A549 (cell line): ENCODE data around the gene LYZL4.

ENCODE experiments used
- CTCF ChIP-seq: fragments of >200 bp; sonication (Bioruptor Twin); formaldehyde crosslinking; IDR thresholded peaks from 3 replicates; pipeline ENCODE4 v1.5.1; 2016
- JUN ChIP-seq, 2 experiments: fragments of >200 bp; sonication (Bioruptor Twin); formaldehyde crosslinking; IDR thresholded peaks; 2 replicates in 1 of 2; 3 replicates in 1 of 2; pipeline ENCODE4 v1.6.1; 2016 to 2017
- KDM1A ChIP-seq: fragments of 200-600 bp; sonication (generic); IDR thresholded peaks from 2 replicates; pipeline ENCODE4 v1.6.1; 2016; ENCODE audit warnings: low read depth, mild to moderate bottlenecking
- MAFK ChIP-seq: fragments of 450-650 bp; IDR thresholded peaks from 2 replicates; pipeline ENCODE4 v1.6.1; 2014; ENCODE audit not compliant: partially characterized antibody
- MAX ChIP-seq: IDR thresholded peaks from 2 replicates; pipeline ENCODE4 v1.6.1; 2012
- PHF8 ChIP-seq: fragments of 200-600 bp; sonication (generic); IDR thresholded peaks from 2 replicates; pipeline ENCODE4 v1.6.1; 2016; ENCODE audit warnings: low read depth, mild to moderate bottlenecking, antibody characterized with exemption, moderate library complexity, borderline replicate concordance
- POLR2A ChIP-seq: IDR thresholded peaks from 2 replicates; pipeline ENCODE4 v1.6.1; 2012; ENCODE audit warnings: mild to moderate bottlenecking, low read length
- RARB ChIP-seq: fragments of 250-450 bp; sonication (Bioruptor Pico); IDR thresholded peaks from 2 replicates; pipeline ENCODE4 v1.8.0; 2021; ENCODE audit warnings: mild to moderate bottlenecking, moderate library complexity
- REST ChIP-seq: fragments of 200-600 bp; sonication (generic); IDR thresholded peaks from 2 replicates; pipeline ENCODE4 v1.6.1; 2016; ENCODE audit warnings: antibody characterized with exemption, mild to moderate bottlenecking, moderate library complexity
- SMC3 ChIP-seq: fragments of >200 bp; sonication (Bioruptor Twin); formaldehyde crosslinking; IDR thresholded peaks from 3 replicates; pipeline ENCODE4 v1.6.1; 2018; ENCODE audit warnings: inconsistent platforms
- SREBF2 ChIP-seq: fragments of 450-650 bp; IDR thresholded peaks from 2 replicates; pipeline ENCODE4 v1.6.1; 2014; ENCODE audit warnings: mild to moderate bottlenecking, moderate library complexity
- USF2 ChIP-seq: fragments of 450-650 bp; IDR thresholded peaks from 2 replicates; pipeline ENCODE4 v1.6.1; 2014; ENCODE audit warnings: antibody characterized with exemption

GRCh38 chr3:42447481-42447880, 37.1 kb upstream of the LYZL4 start:
- no peak for TF ChIP-seq KDM1A
- no peak for TF ChIP-seq RARB
- no peak for TF ChIP-seq CTCF
- no peak for TF ChIP-seq MAFK
- no peak for TF ChIP-seq POLR2A
- no peak for TF ChIP-seq PHF8
- no peak for TF ChIP-seq JUN (IDR thresholded peaks at IDR 0.05)
- TF ChIP-seq MAX = no peak
- TF ChIP-seq SMC3 = no peak
- TF ChIP-seq USF2 = no peak
- no peak for TF ChIP-seq SREBF2
- TF ChIP-seq REST = no peak
